ENCODE data around the gene FBXO17.

Gene FBXO17, protein sequence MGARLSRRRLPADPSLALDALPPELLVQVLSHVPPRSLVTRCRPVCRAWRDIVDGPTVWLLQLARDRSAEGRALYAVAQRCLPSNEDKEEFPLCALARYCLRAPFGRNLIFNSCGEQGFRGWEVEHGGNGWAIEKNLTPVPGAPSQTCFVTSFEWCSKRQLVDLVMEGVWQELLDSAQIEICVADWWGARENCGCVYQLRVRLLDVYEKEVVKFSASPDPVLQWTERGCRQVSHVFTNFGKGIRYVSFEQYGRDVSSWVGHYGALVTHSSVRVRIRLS

GRCh38 chr19:38975214-38975860, at the start of gene FBXO17:
Gene FBXO17, minus strand, starts transcription at chr19:38975742. Its CDS starts 25,423 bp downstream, at chr19:38950319.
- Histone ChIP-seq H3K27ac (ENCODE audit: low read depth in 2 of 2, low read length in 2 of 2) (peak within 1 kb of the TSS; percentile 67 to 72), H3K36me3 (ENCODE audit: control insufficient read depth in 2 of 2, insufficient read depth in 2 of 2, low read length in 2 of 2) (no peaks in the 10 kb centered on the region), H3K27me3 (ENCODE audit: control insufficient read depth in 2 of 2, insufficient read depth in 2 of 2, low read length in 2 of 2) (peaks cover 9 to 11% of the 10 kb centered on the region in 2 donors), H3K4me3 (ENCODE audit: low read length in 2 of 2) (peak within 1 kb of the TSS; percentile 40 to 59), H3K9me3 (ENCODE audit: control insufficient read depth in 2 of 2, low read length in 2 of 2) (no peaks in the 10 kb centered on the region), H3K9ac (ENCODE audit: low read depth in 1 of 2, low read length in 2 of 2) (peak within 1 kb of the TSS; percentile 41 to 42), H3K4me1 (ENCODE audit: control insufficient read depth in 2 of 2, insufficient read depth in 2 of 2, low read length in 2 of 2) (peaks cover 0 to 4% of the 10 kb centered on the region in 2 donors)

DNA sequence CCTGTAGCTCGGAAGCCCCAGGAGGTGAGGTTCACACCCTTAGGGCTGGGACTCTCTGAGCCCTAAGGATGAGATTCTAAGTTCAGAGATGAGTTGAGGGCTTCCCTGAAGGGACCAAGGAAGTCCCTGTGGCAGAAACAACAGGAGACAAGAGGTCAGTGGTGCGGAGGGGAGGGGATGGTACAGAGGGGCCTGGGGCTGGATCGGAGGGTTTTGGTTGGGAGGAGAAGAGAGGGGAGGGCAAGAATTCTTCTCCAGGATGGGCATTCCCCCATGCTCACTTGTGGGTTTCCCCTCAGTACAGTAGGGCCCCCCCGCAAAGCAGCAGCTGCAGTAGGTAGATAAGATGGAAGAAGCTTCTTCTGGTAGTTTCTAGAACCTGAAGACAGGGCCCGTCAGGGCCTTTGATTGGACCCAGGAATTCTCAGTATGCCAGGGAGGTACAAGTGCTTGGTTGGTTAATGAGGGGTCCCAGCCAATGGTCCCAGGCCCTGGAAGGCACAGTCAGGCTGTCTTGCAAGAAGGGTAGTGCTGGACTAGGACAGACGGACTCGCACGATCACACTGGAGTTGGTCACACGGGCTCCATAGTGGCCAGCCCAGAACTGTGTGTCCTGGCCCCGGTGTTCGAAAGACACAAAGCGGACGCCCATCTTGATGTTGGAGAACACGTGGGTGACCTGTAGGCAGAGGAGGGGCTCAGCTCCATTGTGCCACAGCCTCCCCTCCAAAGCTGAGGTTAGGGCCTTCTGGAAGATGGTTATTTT, 49.5 kb upstream of the FBXO17 start:
- no peak overlapping the region for H3K9ac ChIP-seq (ENCODE audit: low read depth in 1 of 2, low read length in 2 of 2)
- no peaks in the 10 kb centered on the region for H3K36me3 ChIP-seq (ENCODE audit: control insufficient read depth in 2 of 2, insufficient read depth in 2 of 2, low read length in 2 of 2)
- H3K4me1 ChIP-seq (ENCODE audit: control insufficient read depth in 2 of 2, insufficient read depth in 2 of 2, low read length in 2 of 2): no peaks in the 10 kb centered on the region
- H3K27me3 ChIP-seq (ENCODE audit: control insufficient read depth in 2 of 2, insufficient read depth in 2 of 2, low read length in 2 of 2): peaks cover 0 to under 1% of the 10 kb centered on the region in 2 donors
- H3K9me3 ChIP-seq (ENCODE audit: control insufficient read depth in 2 of 2, low read length in 2 of 2): no peaks in the 10 kb centered on the region
- H3K4me3 ChIP-seq (ENCODE audit: low read length in 2 of 2): no peak overlapping the region
- no peak overlapping the region for H3K27ac ChIP-seq (ENCODE audit: low read depth in 2 of 2, low read length in 2 of 2)

- H3K27me3 ChIP-seq (ENCODE audit: control insufficient read depth in 2 of 2, insufficient read depth in 2 of 2, low read length in 2 of 2): no peaks in the 10 kb centered on the region
- H3K9ac ChIP-seq (ENCODE audit: low read depth in 1 of 2, low read length in 2 of 2): no peak overlapping the region
- H3K4me3 ChIP-seq (ENCODE audit: low read length in 2 of 2): no peak overlapping the region
- H3K27ac ChIP-seq (ENCODE audit: low read depth in 2 of 2, low read length in 2 of 2): no peak overlapping the region
- H3K4me1 ChIP-seq (ENCODE audit: control insufficient read depth in 2 of 2, insufficient read depth in 2 of 2, low read length in 2 of 2): no peaks in the 10 kb centered on the region
- no peaks in the 10 kb centered on the region for H3K9me3 ChIP-seq (ENCODE audit: control insufficient read depth in 2 of 2, low read length in 2 of 2)
- H3K36me3 ChIP-seq (ENCODE audit: control insufficient read depth in 2 of 2, insufficient read depth in 2 of 2, low read length in 2 of 2): no peaks in the 10 kb centered on the region
Observed at GRCh38 chr19:39021063-39021462, 45.5 kb upstream of the FBXO17 start.

- Histone ChIP-seq H3K4me3 (ENCODE audit: low read length in 2 of 2) (no peak overlapping the region), H3K9me3 (ENCODE audit: control insufficient read depth in 2 of 2, low read length in 2 of 2) (no peaks in the 10 kb centered on the region), H3K27ac (ENCODE audit: low read depth in 2 of 2, low read length in 2 of 2) (no peak overlapping the region), H3K4me1 (ENCODE audit: control insufficient read depth in 2 of 2, insufficient read depth in 2 of 2, low read length in 2 of 2) (no peaks in the 10 kb centered on the region), H3K9ac (ENCODE audit: low read depth in 1 of 2, low read length in 2 of 2) (no peak overlapping the region), H3K36me3 (ENCODE audit: control insufficient read depth in 2 of 2, insufficient read depth in 2 of 2, low read length in 2 of 2) (no peaks in the 10 kb centered on the region), H3K27me3 (ENCODE audit: control insufficient read depth in 2 of 2, insufficient read depth in 2 of 2, low read length in 2 of 2) (peaks cover 0 to 2% of the 10 kb centered on the region in 2 donors)
Observed at GRCh38 chr19:39017646-39018045, 42.1 kb upstream of the FBXO17 start.

DNA sequence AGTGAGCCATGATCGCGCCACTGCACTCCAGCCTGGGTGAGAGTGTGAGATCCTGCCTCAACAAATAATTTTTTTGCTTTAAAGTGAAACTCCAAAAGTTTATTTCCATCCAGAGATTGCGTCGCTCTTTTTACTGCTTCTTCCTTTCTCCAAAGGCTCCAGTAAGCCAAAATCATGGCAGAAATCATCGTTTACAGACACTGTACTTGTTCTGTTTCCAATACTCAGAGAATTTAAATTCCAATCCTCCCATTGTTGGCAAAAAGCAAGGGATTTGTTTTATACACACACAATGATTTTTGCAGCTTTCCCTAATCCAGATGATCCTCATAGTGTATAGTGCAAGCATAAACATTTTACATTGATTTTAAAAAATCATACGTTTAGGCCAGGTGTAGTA, 41.5 kb upstream of the FBXO17 start:
- H3K4me1 ChIP-seq (ENCODE audit: control insufficient read depth in 2 of 2, insufficient read depth in 2 of 2, low read length in 2 of 2): no peaks in the 10 kb centered on the region
- peaks cover 0 to 2% of the 10 kb centered on the region in 2 donors for H3K27me3 ChIP-seq (ENCODE audit: control insufficient read depth in 2 of 2, insufficient read depth in 2 of 2, low read length in 2 of 2)
- H3K4me3 ChIP-seq (ENCODE audit: low read length in 2 of 2): no peak overlapping the region
- H3K9ac ChIP-seq (ENCODE audit: low read depth in 1 of 2, low read length in 2 of 2): no peak overlapping the region
- no peaks in the 10 kb centered on the region for H3K9me3 ChIP-seq (ENCODE audit: control insufficient read depth in 2 of 2, low read length in 2 of 2)
- no peak overlapping the region for H3K27ac ChIP-seq (ENCODE audit: low read depth in 2 of 2, low read length in 2 of 2)
- H3K36me3 ChIP-seq (ENCODE audit: control insufficient read depth in 2 of 2, insufficient read depth in 2 of 2, low read length in 2 of 2): no peaks in the 10 kb centered on the region

GRCh38 chr19:39014037-39014436, 38.5 kb upstream of the FBXO17 start:
- Histone ChIP-seq H3K36me3 (ENCODE audit: control insufficient read depth in 2 of 2, insufficient read depth in 2 of 2, low read length in 2 of 2) (no peaks in the 10 kb centered on the region), H3K27me3 (ENCODE audit: control insufficient read depth in 2 of 2, insufficient read depth in 2 of 2, low read length in 2 of 2) (peaks cover 0 to 2% of the 10 kb centered on the region in 2 donors), H3K4me3 (ENCODE audit: low read length in 2 of 2) (no peak overlapping the region), H3K9me3 (ENCODE audit: control insufficient read depth in 2 of 2, low read length in 2 of 2) (no peaks in the 10 kb centered on the region), H3K4me1 (ENCODE audit: control insufficient read depth in 2 of 2, insufficient read depth in 2 of 2, low read length in 2 of 2) (no peaks in the 10 kb centered on the region), H3K9ac (ENCODE audit: low read depth in 1 of 2, low read length in 2 of 2) (no peak overlapping the region), H3K27ac (ENCODE audit: low read depth in 2 of 2, low read length in 2 of 2) (no peak overlapping the region)

DNA sequence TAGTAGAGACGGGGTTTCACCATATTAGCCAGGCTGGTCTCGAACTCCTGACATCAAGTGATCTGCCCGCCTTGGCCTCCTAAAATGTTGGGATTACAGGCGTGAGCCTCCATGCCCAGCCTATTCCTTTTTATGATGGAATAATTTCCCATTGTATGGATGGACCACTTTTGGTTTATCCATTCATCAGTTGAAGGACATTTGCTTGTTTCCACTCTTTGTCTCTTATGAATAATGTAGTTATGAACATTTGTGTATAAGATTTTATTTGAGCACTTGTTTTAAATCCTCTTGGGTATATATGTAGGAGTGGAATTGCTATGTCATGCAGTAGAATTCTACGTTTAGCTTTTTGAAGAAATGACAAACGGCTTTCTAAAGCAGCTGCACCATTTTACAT, 33.5 kb upstream of the FBXO17 start:
- no peaks in the 10 kb centered on the region for H3K9me3 ChIP-seq (ENCODE audit: control insufficient read depth in 2 of 2, low read length in 2 of 2)
- no peak overlapping the region for H3K9ac ChIP-seq (ENCODE audit: low read depth in 1 of 2, low read length in 2 of 2)
- no peaks in the 10 kb centered on the region for H3K27me3 ChIP-seq (ENCODE audit: control insufficient read depth in 2 of 2, insufficient read depth in 2 of 2, low read length in 2 of 2)
- H3K36me3 ChIP-seq (ENCODE audit: control insufficient read depth in 2 of 2, insufficient read depth in 2 of 2, low read length in 2 of 2): no peaks in the 10 kb centered on the region
- H3K4me1 ChIP-seq (ENCODE audit: control insufficient read depth in 2 of 2, insufficient read depth in 2 of 2, low read length in 2 of 2): no peaks in the 10 kb centered on the region
- no peak overlapping the region for H3K4me3 ChIP-seq (ENCODE audit: low read length in 2 of 2)
- no peak overlapping the region for H3K27ac ChIP-seq (ENCODE audit: low read depth in 2 of 2, low read length in 2 of 2)

GRCh38 chr19:39008137-39008536, 32.6 kb upstream of the FBXO17 start:
- no peaks in the 10 kb centered on the region for H3K27me3 ChIP-seq (ENCODE audit: control insufficient read depth in 2 of 2, insufficient read depth in 2 of 2, low read length in 2 of 2)
- H3K4me1 ChIP-seq (ENCODE audit: control insufficient read depth in 2 of 2, insufficient read depth in 2 of 2, low read length in 2 of 2): no peaks in the 10 kb centered on the region
- H3K9me3 ChIP-seq (ENCODE audit: control insufficient read depth in 2 of 2, low read length in 2 of 2): no peaks in the 10 kb centered on the region
- no peak overlapping the region for H3K27ac ChIP-seq (ENCODE audit: low read depth in 2 of 2, low read length in 2 of 2)
- H3K4me3 ChIP-seq (ENCODE audit: low read length in 2 of 2): no peak overlapping the region
- H3K9ac ChIP-seq (ENCODE audit: low read depth in 1 of 2, low read length in 2 of 2): no peak overlapping the region
- no peaks in the 10 kb centered on the region for H3K36me3 ChIP-seq (ENCODE audit: control insufficient read depth in 2 of 2, insufficient read depth in 2 of 2, low read length in 2 of 2)

- Histone ChIP-seq H3K27me3 (ENCODE audit: control insufficient read depth in 2 of 2, insufficient read depth in 2 of 2, low read length in 2 of 2) (no peaks in the 10 kb centered on the region), H3K27ac (ENCODE audit: low read depth in 2 of 2, low read length in 2 of 2) (no peak overlapping the region), H3K9ac (ENCODE audit: low read depth in 1 of 2, low read length in 2 of 2) (no peak overlapping the region), H3K36me3 (ENCODE audit: control insufficient read depth in 2 of 2, insufficient read depth in 2 of 2, low read length in 2 of 2) (no peaks in the 10 kb centered on the region), H3K9me3 (ENCODE audit: control insufficient read depth in 2 of 2, low read length in 2 of 2) (no peaks in the 10 kb centered on the region), H3K4me1 (ENCODE audit: control insufficient read depth in 2 of 2, insufficient read depth in 2 of 2, low read length in 2 of 2) (no peaks in the 10 kb centered on the region), H3K4me3 (ENCODE audit: low read length in 2 of 2) (no peak overlapping the region)
Observed at GRCh38 chr19:39007096-39007495, 31.6 kb upstream of the FBXO17 start.

- no peaks in the 10 kb centered on the region for H3K4me1 ChIP-seq (ENCODE audit: control insufficient read depth in 2 of 2, insufficient read depth in 2 of 2, low read length in 2 of 2)
- no peak overlapping the region for H3K9ac ChIP-seq (ENCODE audit: low read depth in 1 of 2, low read length in 2 of 2)
- H3K27ac ChIP-seq (ENCODE audit: low read depth in 2 of 2, low read length in 2 of 2): no peak overlapping the region
- no peaks in the 10 kb centered on the region for H3K9me3 ChIP-seq (ENCODE audit: control insufficient read depth in 2 of 2, low read length in 2 of 2)
- H3K27me3 ChIP-seq (ENCODE audit: control insufficient read depth in 2 of 2, insufficient read depth in 2 of 2, low read length in 2 of 2): no peaks in the 10 kb centered on the region
- no peaks in the 10 kb centered on the region for H3K36me3 ChIP-seq (ENCODE audit: control insufficient read depth in 2 of 2, insufficient read depth in 2 of 2, low read length in 2 of 2)
- H3K4me3 ChIP-seq (ENCODE audit: low read length in 2 of 2): no peak overlapping the region
Observed at GRCh38 chr19:39004403-39004802, 28.9 kb upstream of the FBXO17 start.

Data from mucosa of rectum (tissue), 2 donors.